GM10266 (cell line): ENCODE data around the gene DLL1.
A peak's percentile ranks its signal among the peaks of the same experiment; 100 is the strongest.

ENCODE experiments used
- DNase-seq: peaks from one replicate; pipeline ENCODE4 v3.0.0; 2012; ENCODE audit errors: extremely low spot score
- CTCF ChIP-seq: IDR thresholded peaks from 2 replicates; pipeline ENCODE4 v1.5.1; 2012; ENCODE audit warnings: mild to moderate bottlenecking, low read depth; ENCODE audit not compliant: control insufficient read depth, insufficient read depth; ENCODE audit errors: missing control alignments

The DLL1 gene

GRCh38 chr6:170301184-170301583 lies 10.3 kb upstream of the DLL1 start:
- no peak for DNase-seq
- TF ChIP-seq CTCF = no peak

- DNase-seq = no peak
- TF ChIP-seq CTCF = no peak
Observed at GRCh38 chr6:170298688-170299087, 7.8 kb upstream of the DLL1 start.

GRCh38 chr6:170297576-170298330 lies 6.9 kb upstream of the DLL1 start:
- no peak for DNase-seq
- TF ChIP-seq CTCF = no peak

- DNase-seq = no peak
- TF ChIP-seq CTCF = no peak
Observed at GRCh38 chr6:170296746-170297575, 6.1 kb upstream of the DLL1 start.

GRCh38 chr6:170296423-170296745 lies 5.5 kb upstream of the DLL1 start:
- DNase-seq = no peak
- TF ChIP-seq CTCF = no peak

GRCh38 chr6:170295510-170296422 lies 4.9 kb upstream of the DLL1 start:
- peak; percentile 73 for DNase-seq
- TF ChIP-seq CTCF = no peak
